Epithelial cell of prostate (primary cell): Measurements from ENCODE around the gene SLC1A2.

Experiments
- DNase-seq: peaks from one replicate; pipeline ENCODE4 v3.0.0-alpha.2; 2011; ENCODE audit warnings: low read depth, low spot score
- H3K27ac ChIP-seq: fragments of 450-650 bp; 2 replicates; pipeline ENCODE4 v1.5.1; 2017; ENCODE audit warnings: mild to moderate bottlenecking

SLC1A2 gene

DNA sequence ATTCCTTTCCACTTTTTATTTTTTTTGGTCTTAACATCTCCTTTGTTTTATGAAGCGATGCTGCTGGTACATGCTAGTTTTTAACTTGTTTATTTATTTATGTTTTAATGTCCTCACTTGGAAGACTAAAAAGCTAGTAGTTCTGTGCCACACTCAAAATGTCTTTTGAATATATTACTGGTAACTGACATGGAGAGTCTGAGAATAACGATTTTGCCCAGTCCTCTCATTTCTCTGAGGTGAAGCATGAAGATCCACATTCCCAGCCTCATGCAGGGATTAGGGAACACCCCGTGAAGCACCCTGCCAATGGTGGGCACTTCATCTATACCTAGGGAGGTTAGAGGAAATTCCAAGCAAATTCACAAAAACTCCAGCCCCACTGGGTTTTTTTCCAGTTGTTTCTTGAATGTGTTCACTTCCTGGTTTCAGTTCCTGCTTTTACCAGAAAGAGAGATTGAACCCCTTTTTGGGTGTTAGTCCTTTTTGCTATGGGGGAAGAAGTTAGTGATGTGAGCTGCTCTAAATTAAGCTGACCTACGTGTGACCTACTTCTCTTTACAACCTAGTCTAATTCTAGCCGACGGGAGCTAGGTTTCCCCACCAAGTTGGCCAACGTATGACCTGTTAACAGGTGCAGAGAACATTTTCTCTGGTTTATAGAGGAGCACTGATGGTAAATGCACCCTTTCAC, 106.1 kb downstream of the SLC1A2 start:
- no peak overlapping the region for H3K27ac ChIP-seq
- DNase-seq = no peak

DNA sequence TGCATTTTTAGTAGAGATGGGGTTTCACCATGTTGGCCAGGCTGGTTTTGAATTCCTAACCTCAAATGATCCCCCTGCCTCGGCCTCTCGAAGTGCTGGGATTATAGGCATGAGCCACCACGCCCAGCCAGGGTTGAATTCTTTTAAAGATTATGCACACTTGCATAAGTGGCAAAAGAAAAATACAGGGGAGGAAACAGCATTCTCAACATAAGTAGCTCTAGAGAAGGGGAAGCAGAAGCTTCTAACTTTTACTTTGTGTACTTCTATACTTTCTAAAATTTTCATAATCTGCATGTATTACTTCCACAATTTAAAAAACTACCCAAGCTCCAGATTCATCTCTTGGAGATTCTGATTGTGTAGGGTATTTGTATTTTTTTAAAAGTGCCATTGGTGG, 108.0 kb downstream of the SLC1A2 start:
- H3K27ac ChIP-seq = no peak overlapping the region
- DNase-seq = no peak

DNA sequence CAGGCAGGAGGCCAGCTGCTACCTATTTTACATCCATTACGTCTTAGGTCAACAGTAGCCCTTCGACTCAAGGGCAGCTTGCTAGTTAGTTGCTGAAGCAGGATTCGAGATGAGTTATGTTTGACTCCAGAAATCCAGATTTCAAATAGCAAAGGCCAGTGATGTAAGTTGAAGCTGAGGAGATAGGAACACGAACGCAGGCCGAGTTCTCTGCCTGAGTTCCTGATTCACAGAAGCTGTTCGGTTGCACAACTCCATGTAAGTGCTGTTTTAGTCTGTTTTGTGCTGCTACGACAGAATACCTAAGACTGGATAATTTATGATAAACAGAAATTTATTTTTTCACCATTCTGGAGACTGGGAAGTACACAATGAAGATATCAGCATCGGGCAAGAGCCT, 111.2 kb downstream of the SLC1A2 start:
- H3K27ac ChIP-seq = no peak overlapping the region
- DNase-seq = no peak

DNA sequence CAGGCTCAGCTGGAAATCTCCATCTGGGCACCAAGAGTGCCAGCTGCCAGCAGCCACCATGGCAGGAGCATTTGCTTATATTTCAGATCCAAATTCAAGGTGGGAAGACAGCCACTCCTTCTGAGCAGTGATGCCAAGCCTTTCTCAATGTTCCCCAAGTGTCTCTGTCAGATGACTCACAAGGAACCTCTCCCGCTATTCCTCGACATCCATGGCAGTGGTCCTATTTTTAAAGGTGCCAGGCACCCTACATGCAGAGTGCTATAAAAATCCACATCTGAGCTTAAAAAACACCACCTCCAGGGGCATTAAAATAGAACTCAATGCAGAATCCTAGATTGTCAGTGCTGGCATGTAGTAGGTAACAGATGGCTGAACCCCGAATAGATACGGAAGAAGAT, 112.1 kb downstream of the SLC1A2 start:
- H3K27ac ChIP-seq = no peak overlapping the region
- no peak for DNase-seq

- H3K27ac ChIP-seq = no peak overlapping the region
- DNase-seq = no peak
Measured at GRCh38 chr11:35305670-35306382, 113.5 kb downstream of the SLC1A2 start.

GRCh38 chr11:35304900-35305460, 114.4 kb downstream of the SLC1A2 start:
- no peak overlapping the region for H3K27ac ChIP-seq
- no peak for DNase-seq

DNA sequence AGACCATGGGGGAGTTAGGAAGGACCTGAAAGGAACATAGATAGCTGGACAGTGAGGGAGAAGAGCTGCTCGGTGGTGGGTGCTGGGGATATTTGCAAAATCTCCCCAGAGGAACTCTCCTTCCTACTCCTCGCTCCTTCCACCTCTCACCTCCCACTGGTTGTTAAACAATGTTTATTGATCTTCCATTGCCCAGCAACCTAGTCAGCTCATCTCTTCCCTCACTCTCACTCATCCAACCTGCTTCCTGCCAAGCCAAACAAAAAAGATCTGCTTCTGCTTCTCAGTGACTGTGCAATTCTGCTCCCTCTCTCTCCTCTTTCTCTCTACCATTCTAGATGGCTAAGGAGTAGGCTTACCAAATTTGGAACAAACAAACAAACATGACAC, 115.0 kb downstream of the SLC1A2 start:
- H3K27ac ChIP-seq = peak overlapping the region; percentile 15
- no peak for DNase-seq

DNA sequence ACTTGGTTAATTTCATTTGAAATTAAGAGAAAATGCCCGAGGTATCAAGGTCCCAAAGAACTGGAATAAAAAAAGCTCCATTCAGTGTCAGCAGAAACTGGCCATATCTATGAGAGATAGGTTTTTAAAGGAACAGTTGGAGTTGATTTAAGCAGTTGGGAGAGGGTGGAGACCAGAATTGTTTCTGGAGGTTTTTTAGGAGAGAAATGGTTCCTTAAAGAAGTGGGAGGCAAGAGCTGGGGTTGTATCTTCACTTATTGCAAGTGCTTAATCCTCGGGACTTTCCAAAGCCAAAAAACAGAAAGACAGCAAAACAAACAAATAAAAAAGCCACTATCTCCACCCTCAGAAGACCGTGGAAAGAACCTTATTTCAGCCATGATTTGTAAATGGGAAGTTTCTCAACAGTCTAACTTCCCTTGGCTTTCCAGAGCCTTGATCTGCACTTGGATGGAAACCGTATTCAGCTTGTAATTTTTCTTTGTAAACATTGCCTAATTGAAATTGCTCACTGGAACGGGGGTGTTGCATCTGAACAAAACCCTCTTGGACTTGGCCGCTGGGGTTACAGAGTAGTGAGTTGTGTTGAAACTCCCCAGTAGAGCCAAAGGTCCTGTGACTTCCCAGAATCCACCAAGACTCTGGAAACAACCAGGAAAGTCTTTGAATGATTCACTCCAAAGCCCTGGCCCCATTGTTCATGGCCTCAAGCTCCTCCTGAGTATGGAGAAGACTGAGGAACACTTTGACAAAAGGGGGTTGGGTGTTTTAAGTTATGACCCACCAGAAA, 115.6 kb downstream of the SLC1A2 start:
- no peak for DNase-seq
- peak overlapping the region; percentile 15 for H3K27ac ChIP-seq

- no peak for DNase-seq
- no peak overlapping the region for H3K27ac ChIP-seq
Measured at GRCh38 chr11:35302398-35302797, 117.0 kb downstream of the SLC1A2 start.

GRCh38 chr11:35298369-35298768, 121.0 kb downstream of the SLC1A2 start:
- no peak for DNase-seq
- H3K27ac ChIP-seq = no peak overlapping the region

- DNase-seq = no peak
- H3K27ac ChIP-seq = no peak overlapping the region
Measured at GRCh38 chr11:35295751-35296150, 123.6 kb downstream of the SLC1A2 start.

DNA sequence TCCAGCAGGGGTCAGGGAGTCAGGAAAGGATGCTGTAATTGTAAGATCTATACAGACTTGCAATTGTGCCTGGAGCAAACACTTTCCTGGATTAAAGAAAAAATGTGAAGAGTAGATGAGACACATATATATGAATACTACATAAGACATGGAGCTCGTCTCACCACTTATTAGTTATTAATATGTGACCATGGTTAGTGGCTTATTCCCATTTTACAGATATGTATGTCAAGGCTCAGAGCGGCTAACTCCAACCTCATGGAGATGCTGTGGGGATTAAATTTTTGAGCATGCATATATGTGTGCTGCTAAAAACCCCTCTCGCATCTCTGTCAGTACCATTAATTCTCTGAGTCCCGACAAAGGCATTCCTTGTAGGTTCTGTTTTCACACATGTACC, 125.7 kb downstream of the SLC1A2 start:
- H3K27ac ChIP-seq = no peak overlapping the region
- DNase-seq = no peak

DNA sequence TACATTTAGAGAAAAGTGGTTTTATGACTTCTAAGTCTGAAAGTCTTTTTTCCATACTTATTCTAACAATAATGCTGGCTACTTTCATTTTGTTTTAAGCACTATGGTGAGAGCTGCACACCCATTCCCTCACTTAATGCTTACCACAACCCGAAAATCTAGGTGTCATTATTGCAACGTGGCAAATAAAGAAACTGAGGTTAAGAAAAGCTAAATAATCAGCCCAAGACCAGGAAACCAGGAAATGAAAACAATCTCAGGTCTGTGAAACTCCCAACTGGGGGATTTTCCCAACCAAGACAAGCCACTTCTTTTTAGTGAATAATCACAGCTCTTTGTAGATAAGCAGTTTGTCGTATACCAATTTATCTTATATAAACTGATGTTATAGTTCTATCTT, 126.3 kb downstream of the SLC1A2 start:
- no peak for DNase-seq
- H3K27ac ChIP-seq = no peak overlapping the region

DNA sequence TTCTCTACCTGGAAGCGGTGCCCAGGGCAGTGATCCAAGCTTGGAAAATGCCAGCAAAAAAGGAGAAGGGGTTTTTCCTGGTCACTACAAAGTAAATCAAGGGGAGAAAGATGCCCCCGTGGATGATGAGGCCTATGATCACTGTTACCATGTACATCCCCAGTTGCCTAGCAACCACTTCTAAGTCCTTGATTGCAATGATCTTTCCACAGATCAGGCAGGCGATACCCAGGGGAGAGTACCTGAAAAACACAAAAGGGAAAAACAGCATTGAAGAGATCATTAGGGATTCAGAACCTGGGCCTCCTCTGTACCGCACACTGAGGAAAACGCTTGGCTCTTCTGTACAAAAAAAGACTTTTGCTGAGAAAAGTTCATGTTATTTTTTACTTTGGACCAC, 127.1 kb downstream of the SLC1A2 start:
- no peak overlapping the region for H3K27ac ChIP-seq
- no peak for DNase-seq

DNA sequence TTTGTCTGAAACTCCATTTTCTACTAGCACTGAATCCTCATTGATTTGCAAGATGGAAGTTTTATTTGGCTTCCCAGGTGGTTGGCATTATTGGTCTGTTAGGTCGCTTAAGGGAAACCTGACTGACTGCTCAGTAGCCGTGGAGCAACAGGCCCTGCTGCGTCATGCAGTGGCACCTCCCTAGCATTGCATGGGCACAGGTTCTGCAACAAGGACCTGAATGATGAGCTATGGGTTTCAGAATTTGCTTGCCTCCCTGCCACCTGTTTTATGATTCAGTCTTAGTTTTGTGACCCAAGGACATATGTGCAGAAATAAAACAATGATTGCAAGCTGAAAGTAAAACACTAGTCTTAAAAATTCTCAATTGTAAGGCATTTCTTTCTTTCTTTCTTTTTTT, 128.5 kb downstream of the SLC1A2 start:
- no peak for DNase-seq

GRCh38 chr11:35289821-35290220, 129.5 kb downstream of the SLC1A2 start:
- DNase-seq = no peak
- peak overlapping the region; percentile 8 for H3K27ac ChIP-seq

More for the DNA sequence above, 128.5 kb downstream of the SLC1A2 start:
- no peak overlapping the region for H3K27ac ChIP-seq

DNA sequence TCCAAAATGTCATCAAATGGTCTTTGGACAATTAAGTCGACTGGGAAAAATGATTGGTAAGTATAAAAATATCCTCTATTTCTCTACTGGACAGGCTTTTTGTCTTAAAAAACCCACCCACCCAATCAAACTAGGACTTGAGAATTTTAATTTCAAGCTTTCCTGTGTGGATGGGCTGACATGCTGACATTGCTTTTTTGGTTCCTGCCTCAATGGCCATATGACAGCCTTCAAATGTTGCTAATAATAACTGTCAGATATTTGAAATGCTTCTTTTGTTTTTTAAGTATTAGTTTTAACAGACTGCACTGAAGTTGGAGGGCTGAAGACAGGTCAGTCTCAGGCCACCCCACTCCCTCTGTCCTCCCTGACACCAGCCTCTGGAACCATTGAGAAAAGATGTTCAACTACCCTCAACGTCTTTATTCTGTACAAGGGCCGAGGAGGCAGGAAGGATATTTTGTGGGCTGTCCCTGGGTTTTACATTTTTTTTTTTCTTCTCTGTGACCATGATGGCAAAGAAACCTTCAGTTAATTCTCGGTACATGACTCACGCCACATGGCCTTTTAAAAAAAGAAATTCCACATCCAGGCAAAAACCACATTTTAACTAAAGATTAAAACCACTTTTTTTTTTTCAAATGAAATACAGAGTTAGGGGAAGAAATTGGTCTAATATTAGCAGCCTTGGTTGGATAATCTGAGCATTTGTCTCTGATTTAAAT, 130.4 kb downstream of the SLC1A2 start:
- H3K27ac ChIP-seq = peak overlapping the region; percentile 8
- DNase-seq = no peak

DNA sequence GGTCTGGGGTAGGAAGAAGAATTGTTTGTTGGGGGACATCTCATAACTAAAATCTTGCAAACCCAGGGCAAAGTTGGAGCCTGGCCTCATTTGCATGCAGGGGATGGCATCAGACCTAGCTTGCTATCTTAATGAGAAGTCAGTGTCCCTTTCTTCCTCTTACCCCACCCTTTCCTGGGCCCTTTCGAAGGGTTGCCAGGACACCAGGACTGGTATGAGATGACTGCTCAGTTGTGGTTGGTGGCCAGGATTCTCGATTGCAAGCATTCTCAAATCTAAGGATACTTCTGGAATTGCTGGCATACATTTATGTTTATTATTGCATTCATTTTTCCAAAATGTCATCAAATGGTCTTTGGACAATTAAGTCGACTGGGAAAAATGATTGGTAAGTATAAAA, 131.0 kb downstream of the SLC1A2 start:
- no peak overlapping the region for H3K27ac ChIP-seq
- no peak for DNase-seq

DNA sequence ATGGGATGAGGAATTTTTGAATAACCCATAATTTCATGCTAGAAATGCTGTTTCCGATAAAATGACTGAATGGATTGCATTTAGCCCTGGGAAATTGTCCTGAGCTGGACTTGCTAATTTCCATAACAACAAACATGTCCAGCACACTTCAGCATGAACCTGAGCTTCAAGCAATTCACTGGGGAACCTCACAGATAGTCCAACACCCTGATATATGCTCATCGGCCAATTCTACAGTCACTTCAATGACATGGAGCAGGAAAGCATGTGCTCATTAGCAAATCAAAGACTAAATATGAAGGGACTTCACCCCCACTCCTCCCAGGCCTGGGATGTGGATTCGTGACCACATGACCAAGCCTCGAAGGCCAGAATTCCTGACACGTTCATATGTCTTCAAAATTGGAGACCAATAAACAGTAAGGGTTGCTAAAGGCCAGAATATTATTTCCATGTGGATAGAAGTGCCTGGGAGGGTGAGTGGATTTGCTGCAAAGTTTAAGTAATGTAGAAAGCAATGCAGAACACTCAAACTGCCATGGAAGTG, 131.9 kb downstream of the SLC1A2 start:
- DNase-seq = no peak
- H3K27ac ChIP-seq = no peak overlapping the region

- no peak overlapping the region for H3K27ac ChIP-seq
- no peak for DNase-seq
Measured at GRCh38 chr11:35286126-35286525, 133.2 kb downstream of the SLC1A2 start.
